Measurements from ENCODE around the gene EDIL3. TPM values are rescaled to one million over a fixed set of nuclear protein-coding genes. Genes with fewer than 3 reads are reported as not detected.

Gene EDIL3
- total and polyA plus RNA-seq, 9 of the 15 experiments (the other 6 are each of a cell fraction or from before 2014, with no cell fraction given), result 0.09 TPM; not detected in 8

DNA sequence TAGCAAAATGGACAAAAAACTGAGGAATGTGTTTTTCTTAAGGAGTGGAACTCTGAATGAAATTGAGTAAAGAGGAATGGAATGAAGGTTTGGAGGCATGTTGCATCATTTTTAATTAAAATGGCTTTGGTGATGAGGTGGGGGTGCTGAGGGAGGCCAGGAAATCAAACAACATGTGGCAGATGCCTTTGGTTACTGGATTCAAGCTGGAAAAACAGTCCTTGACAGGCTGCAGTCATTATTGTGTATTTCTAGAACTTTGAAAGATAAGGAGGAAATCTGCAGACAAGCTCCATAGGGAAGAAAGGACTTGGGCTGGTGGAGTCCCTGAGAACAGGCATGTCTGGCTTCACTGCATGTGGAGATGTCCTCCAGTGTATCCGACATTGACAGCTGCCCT, 460.5 kb downstream of the EDIL3 start:
- Histone ChIP-seq H3K4me3 (no peak overlapping the region), H3K9me1 (ENCODE audit: control insufficient read depth, insufficient read depth, low read length) (no peaks in the 10 kb centered on the region), H3K36me3 (ENCODE audit: control insufficient read depth, insufficient read depth, low read length) (no peaks in the 10 kb centered on the region), H3K4me2 (ENCODE audit: insufficient read depth, low read length) (no peak overlapping the region), H3K9me3 (replicated peaks; ENCODE audit: control insufficient read depth, insufficient read depth, low read depth, low read length) (no peaks in the 10 kb centered on the region), H4K20me1 (replicated peaks; ENCODE audit: control insufficient read depth, insufficient read depth, low read length) (no peaks in the 10 kb centered on the region), H3K27me3 (ENCODE audit: control insufficient read depth in 2 of 2, insufficient read depth in 2 of 2, low read length in 2 of 2) (no peaks in the 10 kb centered on the region), H3K9ac (ENCODE audit: insufficient read depth in 1 of 2, low read depth in 2 of 2, low read length in 2 of 2) (no peak overlapping the region), H3K79me2 (ENCODE audit: control insufficient read depth, insufficient read depth, low read length) (no peaks in the 10 kb centered on the region), H2AFZ (ENCODE audit: low read depth, low read length) (no peak overlapping the region), H3K4me1 (replicated peaks in 1 of 2; ENCODE audit: control insufficient read depth in 2 of 2, insufficient read depth in 2 of 2, low read length in 2 of 2) (no peaks in the 10 kb centered on the region), H3K27ac (ENCODE audit: extremely low read depth, low read depth, low read length) (no peak overlapping the region)
- 0% methylated on average over 1 of the region's 1 CpG for WGBS (ENCODE audit: insufficient coverage, low coverage, missing lambda C conversion rate)
- BruUV-seq (replicated peaks), result no TSS peak
- TF ChIP-seq HMGN3 (IDR thresholded peaks at IDR 0.05; ENCODE audit: borderline replicate concordance, extremely low read depth, insufficient read length, low read depth, low read length), result no peak
- TF ChIP-seq CEBPG (CRISPR knock-in tag; IDR thresholded peaks at IDR 0.05), result no peak
- no peak for TF ChIP-seq CEBPG (tag; conservative IDR thresholded peaks at IDR 0.05 in 1 of 2, IDR thresholded peaks at IDR 0.05 in 1 of 2)
- no peak for TF ChIP-seq MEF2D (tag; conservative IDR thresholded peaks at IDR 0.05; ENCODE audit: low read depth)
- no peak for TF ChIP-seq ADNP (tag; IDR thresholded peaks at IDR 0.05)
- TF ChIP-seq FOXA3 (CRISPR knock-in tag; conservative IDR thresholded peaks at IDR 0.05 in 1 of 2, IDR thresholded peaks at IDR 0.05 in 1 of 2), result no peak
- TF ChIP-seq, protein P1, sequence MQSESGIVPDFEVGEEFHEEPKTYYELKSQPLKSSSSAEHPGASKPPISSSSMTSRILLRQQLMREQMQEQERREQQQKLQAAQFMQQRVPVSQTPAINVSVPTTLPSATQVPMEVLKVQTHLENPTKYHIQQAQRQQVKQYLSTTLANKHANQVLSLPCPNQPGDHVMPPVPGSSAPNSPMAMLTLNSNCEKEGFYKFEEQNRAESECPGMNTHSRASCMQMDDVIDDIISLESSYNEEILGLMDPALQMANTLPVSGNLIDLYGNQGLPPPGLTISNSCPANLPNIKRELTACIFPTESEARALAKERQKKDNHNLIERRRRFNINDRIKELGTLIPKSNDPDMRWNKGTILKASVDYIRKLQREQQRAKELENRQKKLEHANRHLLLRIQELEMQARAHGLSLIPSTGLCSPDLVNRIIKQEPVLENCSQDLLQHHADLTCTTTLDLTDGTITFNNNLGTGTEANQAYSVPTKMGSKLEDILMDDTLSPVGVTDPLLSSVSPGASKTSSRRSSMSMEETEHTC (IDR thresholded peaks at IDR 0.05), result no peak
- TF ChIP-seq THRAP3 (IDR thresholded peaks at IDR 0.05; ENCODE audit: borderline replicate concordance), result no peak
- no peak for TF ChIP-seq BDP1 (IDR thresholded peaks at IDR 0.05; ENCODE audit: insufficient read depth, insufficient read length)
- TF ChIP-seq SRF (CRISPR knock-in tag; IDR thresholded peaks at IDR 0.05), result no peak
- TF ChIP-seq CREB1 (IDR thresholded peaks at IDR 0.05), result no peak
- TF ChIP-seq CREB1 (CRISPR knock-in tag; IDR thresholded peaks at IDR 0.05), result no peak
- TF ChIP-seq NCOA4 (IDR thresholded peaks at IDR 0.05; ENCODE audit: partially characterized antibody), result no peak
- TF ChIP-seq RFX7 (CRISPR knock-in tag; IDR thresholded peaks at IDR 0.05), result no peak
- FAIRE-seq (no peak), DNase-seq (ENCODE audit: extremely low read depth in 1 of 4, low spot score in 3 of 4) (no peak), ATAC-seq (no peak)
- in situ Hi-C loops (cut with MboI) (no loop called here), intact Hi-C loops (cut with micrococcal nuclease) (no loop called here)
- CTCF ChIA-PET (ENCODE audit: low intra/inter-chr PET ratio), result no interaction called here
- POLR2A ChIA-PET, result no interaction called here

All from K562 (cell line).